ENCODE measurements around the gene PRR16. TPM values are rescaled to one million over a fixed set of nuclear protein-coding genes. Genes with fewer than 3 reads are reported as not detected.

Gene PRR16
- total RNA-seq, 2 donors from 2014 or later: 4.3 to 6.0 TPM

DNA sequence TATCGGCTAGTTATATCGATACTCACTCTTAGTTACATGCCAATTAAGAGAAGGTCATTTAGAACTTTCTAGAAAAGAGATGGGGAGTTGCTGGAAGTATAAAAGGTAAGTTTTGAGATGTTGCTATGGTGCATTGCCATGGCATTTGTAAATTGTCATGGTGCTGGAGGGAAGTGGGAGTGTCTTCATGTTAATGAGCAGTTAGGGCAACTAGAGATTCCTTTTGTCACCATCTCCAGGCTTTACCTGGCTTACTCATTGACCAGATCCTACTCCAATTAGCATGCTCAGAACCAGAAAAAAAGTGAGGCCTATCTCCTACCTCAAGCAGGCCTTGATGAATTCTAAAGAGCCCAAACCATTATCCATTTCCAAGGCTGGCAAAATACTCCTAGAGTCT, 82.8 kb downstream of the PRR16 start:
- intact Hi-C loops (cut with DNase I): no loop called here
- DNase-seq (ENCODE audit: low spot score): no peak

- intact Hi-C loops (cut with DNase I): loop anchor here in 1 of 2 donors (2.0 kb wide), 1 partner anchor 78 kb away; no protein-coding TSS in a partner anchor
- DNase-seq (ENCODE audit: low spot score): no peak
Measured at GRCh38 chr5:120550358-120550757, 86.3 kb downstream of the PRR16 start.

DNA sequence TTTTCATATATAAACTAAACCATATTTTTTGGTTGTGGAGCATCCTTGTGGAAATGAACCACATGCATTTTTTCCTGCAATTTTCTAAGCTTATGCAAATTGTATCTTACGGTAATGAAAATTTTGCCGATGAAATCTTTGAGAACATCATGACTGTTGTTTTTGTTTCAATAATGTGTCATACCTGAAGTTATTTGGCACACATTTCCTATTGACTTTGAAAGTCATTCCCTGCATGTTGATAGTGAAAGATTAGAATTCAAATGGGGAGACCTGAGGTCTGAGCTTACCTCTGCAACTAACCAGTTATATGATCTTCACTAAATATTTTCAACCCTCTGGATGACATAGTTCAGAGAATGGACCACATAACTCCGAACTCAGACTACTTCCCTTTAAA, 88.5 kb downstream of the PRR16 start:
- no peak for DNase-seq (ENCODE audit: low spot score)
- intact Hi-C loops (cut with DNase I): no loop called here

DNA sequence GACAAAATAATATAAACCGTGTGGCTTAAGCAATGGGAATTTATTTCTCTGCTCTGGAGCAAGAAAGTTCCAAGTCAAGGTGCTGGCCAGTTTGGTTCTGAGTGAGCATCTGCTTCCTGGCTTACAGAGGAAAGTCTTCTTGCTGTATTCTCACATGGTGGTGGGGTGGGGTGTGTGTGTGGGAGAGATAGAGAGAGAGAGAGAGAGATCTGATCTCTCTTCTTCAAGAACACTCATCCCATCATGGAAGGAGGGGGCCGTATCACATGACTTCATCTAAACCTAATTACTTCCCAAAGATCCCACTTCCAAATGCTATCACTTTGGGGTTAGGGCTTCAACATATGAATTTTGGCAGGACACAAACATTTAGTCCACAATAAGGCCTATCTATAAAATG, 91.2 kb downstream of the PRR16 start:
- DNase-seq (ENCODE audit: low spot score): no peak
- intact Hi-C loops (cut with DNase I): no loop called here

- intact Hi-C loops (cut with DNase I): no loop called here
Measured at GRCh38 chr5:120564013-120564412, 99.9 kb downstream of the PRR16 start.

GRCh38 chr5:120567066-120567465, 103.0 kb downstream of the PRR16 start:
- intact Hi-C loops (cut with DNase I): no loop called here
- no peak for DNase-seq (ENCODE audit: low spot score)

More at GRCh38 chr5:120564013-120564412, 99.9 kb downstream of the PRR16 start:
- no peak for DNase-seq (ENCODE audit: low spot score)

GRCh38 chr5:120567921-120568320, 103.8 kb downstream of the PRR16 start:
- DNase-seq (ENCODE audit: low spot score): no peak
- intact Hi-C loops (cut with DNase I): no loop called here

DNA sequence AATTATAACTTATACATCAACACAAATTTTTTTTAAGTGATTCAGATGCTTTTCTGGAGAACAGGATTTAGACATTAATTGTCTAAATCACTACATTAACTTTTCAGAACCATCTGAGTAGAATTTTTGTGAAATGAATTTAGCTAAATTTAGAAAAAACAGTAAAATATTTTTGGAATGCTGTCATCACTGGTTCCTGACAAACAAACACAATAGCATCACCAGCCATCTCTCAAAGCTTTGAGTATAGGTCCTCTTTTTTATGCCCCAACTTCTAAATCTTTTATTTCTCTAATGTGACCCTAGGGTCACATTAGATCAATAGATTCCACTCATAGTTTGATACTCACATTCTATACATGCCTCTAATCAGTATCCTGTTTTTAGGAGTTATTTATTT, 104.6 kb downstream of the PRR16 start:
- intact Hi-C loops (cut with DNase I): no loop called here

GRCh38 chr5:120576588-120576987, 112.5 kb downstream of the PRR16 start:
- DNase-seq (ENCODE audit: low spot score): no peak
- intact Hi-C loops (cut with DNase I): no loop called here

More for the DNA sequence above, 104.6 kb downstream of the PRR16 start:
- no peak for DNase-seq (ENCODE audit: low spot score)

GRCh38 chr5:120582635-120583034, 118.5 kb downstream of the PRR16 start:
- intact Hi-C loops (cut with DNase I): no loop called here

DNA sequence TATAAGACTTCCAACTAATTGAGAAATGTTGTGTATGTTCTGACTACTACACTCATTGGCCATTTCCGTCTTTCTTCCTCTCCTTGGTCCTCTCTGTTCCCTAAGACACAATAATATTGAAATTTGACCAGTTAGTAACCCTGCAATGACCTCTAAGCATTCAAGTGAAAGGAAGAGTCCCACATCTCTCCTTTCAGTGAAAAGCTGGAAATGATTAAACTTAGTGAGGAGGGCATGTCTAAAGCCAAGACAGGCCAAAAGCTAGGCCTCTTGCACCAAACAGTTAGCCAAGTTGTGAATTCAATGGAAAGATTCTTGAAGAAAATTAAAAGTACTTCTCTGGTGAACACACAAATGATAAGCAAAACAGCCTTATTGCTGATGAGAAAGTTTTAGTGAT, 122.5 kb downstream of the PRR16 start:
- intact Hi-C loops (cut with DNase I): no loop called here
- no peak for DNase-seq (ENCODE audit: low spot score)

More at GRCh38 chr5:120582635-120583034, 118.5 kb downstream of the PRR16 start:
- no peak for DNase-seq (ENCODE audit: low spot score)

DNA sequence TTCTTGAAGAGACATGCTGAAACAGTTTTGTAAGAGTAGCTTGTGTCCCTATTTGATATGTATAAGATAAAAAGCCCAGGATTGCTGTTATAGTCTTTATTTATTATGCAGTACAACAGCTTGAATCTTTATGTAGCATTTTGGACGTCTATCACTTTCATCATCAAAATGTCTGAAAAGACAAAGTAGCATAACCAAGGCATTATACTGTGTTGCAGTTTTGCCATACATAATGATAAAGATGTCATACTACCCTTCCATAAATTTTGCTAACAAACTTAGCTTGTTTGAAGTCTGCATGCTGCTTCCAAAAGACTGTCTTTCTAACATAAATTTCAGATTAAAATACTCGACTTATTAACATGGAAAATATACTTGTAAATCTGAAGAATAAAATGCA, 127.8 kb downstream of the PRR16 start:
- DNase-seq (ENCODE audit: low spot score): no peak
- intact Hi-C loops (cut with DNase I): no loop called here

DNA sequence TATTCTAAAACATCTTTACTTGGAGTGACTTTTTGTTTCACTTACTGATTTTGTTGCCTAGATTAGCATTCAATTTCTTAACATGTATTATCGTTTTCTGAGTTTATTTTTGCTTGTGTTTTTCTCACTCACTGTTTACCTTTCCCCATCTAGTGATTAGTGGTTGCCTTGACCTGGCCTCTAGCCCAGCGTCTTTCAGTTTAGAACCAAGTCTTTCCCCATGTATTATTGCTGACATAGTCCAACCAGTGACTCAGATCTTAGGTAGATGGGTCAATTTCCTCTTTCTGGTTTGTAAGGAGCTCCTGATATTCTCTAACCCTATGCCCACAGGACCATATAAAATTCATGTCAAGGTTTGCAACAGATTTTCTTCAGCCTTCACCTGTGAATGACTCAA, 135.5 kb downstream of the PRR16 start:
- DNase-seq (ENCODE audit: low spot score): no peak
- intact Hi-C loops (cut with DNase I): no loop called here

DNA sequence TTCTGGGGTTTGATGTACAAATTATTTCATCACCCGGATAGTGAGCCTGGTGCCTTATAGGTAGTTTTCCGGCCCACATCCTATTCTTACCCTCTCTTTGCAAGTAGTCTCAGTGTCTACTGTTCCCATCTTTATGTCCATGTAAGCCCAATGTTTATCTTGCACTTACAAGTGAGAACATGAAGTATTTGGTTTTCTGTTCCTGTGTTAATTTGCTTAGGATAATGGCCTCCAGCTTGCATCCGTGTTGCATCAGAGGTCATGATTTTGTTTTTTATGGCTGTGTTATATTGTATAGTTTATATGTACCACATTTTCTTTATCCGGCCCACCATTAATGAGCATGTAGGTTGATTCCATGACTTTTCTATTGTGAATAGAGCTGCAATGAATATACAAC, 136.5 kb downstream of the PRR16 start:
- DNase-seq (ENCODE audit: low spot score): no peak
- intact Hi-C loops (cut with DNase I): no loop called here

GRCh38 chr5:120602033-120602432, 137.9 kb downstream of the PRR16 start:
- intact Hi-C loops (cut with DNase I): no loop called here
- DNase-seq (ENCODE audit: low spot score): no peak

GRCh38 chr5:120604884-120605283, 140.8 kb downstream of the PRR16 start:
- intact Hi-C loops (cut with DNase I): no loop called here
- DNase-seq (ENCODE audit: low spot score): no peak

GRCh38 chr5:120605325-120606079, 141.4 kb downstream of the PRR16 start:
- intact Hi-C loops (cut with DNase I): no loop called here
- DNase-seq (ENCODE audit: low spot score): no peak

DNA sequence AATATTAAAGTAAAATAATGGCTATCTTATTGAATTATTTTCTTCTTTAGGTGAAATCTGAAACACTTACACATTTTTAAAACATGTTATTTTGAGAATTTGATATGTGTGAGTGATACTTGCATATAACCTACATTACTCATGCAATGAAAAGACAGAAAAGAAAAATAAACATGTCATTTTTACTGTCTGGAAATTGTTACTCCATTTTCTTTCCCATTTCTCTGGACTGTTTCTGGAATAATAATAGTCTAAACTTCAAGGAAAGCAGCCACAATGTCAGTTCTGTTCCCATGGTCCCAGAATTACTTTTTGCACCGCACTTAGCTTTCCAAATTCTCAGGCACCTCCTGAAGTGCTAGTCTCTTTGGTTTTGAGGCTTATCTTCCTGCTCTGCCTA, 145.5 kb downstream of the PRR16 start:
- intact Hi-C loops (cut with DNase I): no loop called here

DNA sequence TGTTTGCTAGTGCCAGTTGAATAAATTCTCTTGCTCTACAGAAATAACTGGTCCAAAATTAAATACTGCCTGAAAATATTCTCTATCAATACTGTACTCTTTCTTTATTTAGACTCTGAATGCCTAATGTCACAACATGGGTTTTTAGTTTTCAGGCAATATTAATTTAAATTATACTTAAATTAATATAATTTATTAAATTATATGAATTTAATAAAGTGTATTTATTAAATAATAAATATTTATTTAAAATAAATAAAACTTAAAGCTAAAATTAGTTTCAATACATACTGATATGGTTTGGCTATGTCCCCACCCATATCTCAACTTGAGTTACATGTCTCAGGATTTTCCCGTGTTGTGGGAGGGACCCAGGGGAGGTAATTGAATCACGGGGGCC, 146.0 kb downstream of the PRR16 start:
- intact Hi-C loops (cut with DNase I): no loop called here
- no peak for DNase-seq (ENCODE audit: low spot score)

More for the DNA sequence above, 145.5 kb downstream of the PRR16 start:
- no peak for DNase-seq (ENCODE audit: low spot score)

DNA sequence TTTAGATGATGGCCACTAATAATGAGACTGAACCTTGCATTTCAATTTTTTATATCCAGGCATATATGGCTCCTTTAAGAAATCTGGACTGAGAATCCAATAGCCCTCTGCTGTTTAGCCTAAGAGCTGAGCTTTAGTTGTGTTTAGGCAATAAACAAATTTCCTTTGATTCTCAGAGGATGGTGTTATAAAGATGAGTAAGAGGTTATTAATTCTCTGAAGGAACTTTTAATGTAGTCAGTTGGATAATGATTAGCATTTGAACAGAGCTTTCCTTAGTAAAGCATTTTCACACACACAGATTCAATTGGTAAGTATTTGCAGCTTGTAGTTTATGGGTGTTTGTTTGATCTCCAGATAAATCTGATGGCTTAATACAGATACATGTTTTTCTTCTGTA, 149.6 kb downstream of the PRR16 start:
- no peak for DNase-seq (ENCODE audit: low spot score)
- intact Hi-C loops (cut with DNase I): no loop called here

- DNase-seq (ENCODE audit: low spot score): no peak
- intact Hi-C loops (cut with DNase I): no loop called here
Measured at GRCh38 chr5:120614531-120615180, 150.6 kb downstream of the PRR16 start.
